Common myeloid progenitor, CD34-positive (primary cell): ENCODE measurements around the gene RASAL1.

Source experiments
- CTCF ChIA-PET: fragments of 350-600 bp; sonication (Branson Sonifier 250); formaldehyde crosslinking; loops from one replicate; lab custom pipeline; 2021; ENCODE audit warnings: antibody characterized with exemption; lab: Charles Lee
- POLR2A ChIA-PET: fragments of 350-600 bp; sonication (Branson Sonifier 250); formaldehyde crosslinking; loops from one replicate; lab custom pipeline; 2021; ENCODE audit warnings: antibody characterized with exemption; lab: Charles Lee
- DNase-seq, 3 donors: peaks; one replicate each; pipeline versions ENCODE4 v3.0.0 to v3.0.0-alpha.2; 2013
- H3K27ac ChIP-seq, 2 experiments: 1 replicate in 1 of 2; 2 replicates in 1 of 2; pipeline ENCODE4 v1.7.0; 2013; ENCODE audit warnings: inconsistent platforms in 2 of 2, low read length in 2 of 2, mild to moderate bottlenecking in 2 of 2, low read depth in 1 of 2, moderate library complexity in 1 of 2; ENCODE audit not compliant: severe bottlenecking in 2 of 2, insufficient read depth in 1 of 2, poor library complexity in 1 of 2
- H3K27me3 ChIP-seq, 5 experiments: replicated peaks in 2 of 5; 1 replicate in 3 of 5; 2 replicates in 2 of 5; pipeline versions ENCODE4 v1.6.1 to v1.7.0; 2013; ENCODE audit warnings: low read length in 4 of 5, mild to moderate bottlenecking in 2 of 5, moderate library complexity in 2 of 5, inconsistent platforms in 1 of 5; ENCODE audit not compliant: insufficient read depth in 5 of 5, control insufficient read depth in 4 of 5
- H3K36me3 ChIP-seq, 4 experiments: 1 replicate in 2 of 4; 2 replicates in 2 of 4; pipeline versions ENCODE4 v1.6.1 to v1.7.0; 2013; ENCODE audit warnings: low read length in 3 of 4, control low read depth in 1 of 4, mild to moderate bottlenecking in 1 of 4; ENCODE audit not compliant: control insufficient read depth in 4 of 4, insufficient read depth in 4 of 4
- H3K4me1 ChIP-seq, 4 experiments: 1 replicate in 3 of 4; 2 replicates in 1 of 4; pipeline versions ENCODE4 v1.6.1 to v1.7.1; 2013; ENCODE audit warnings: low read length in 3 of 4, mild to moderate bottlenecking in 3 of 4, control low read depth in 1 of 4, inconsistent platforms in 1 of 4, moderate library complexity in 1 of 4; ENCODE audit not compliant: control insufficient read depth in 4 of 4, insufficient read depth in 4 of 4; ENCODE audit errors: control extremely low read depth in 1 of 4
- H3K4me3 ChIP-seq, 7 experiments: 1 replicate in 4 of 7; 2 replicates in 3 of 7; pipeline versions ENCODE4 v1.5.1 to v1.7.0; 2013; ENCODE audit warnings: mild to moderate bottlenecking in 7 of 7, low read length in 6 of 7, moderate library complexity in 6 of 7, inconsistent platforms in 2 of 7, low read depth in 2 of 7, control low read depth in 1 of 7; ENCODE audit not compliant: insufficient read depth in 4 of 7, control insufficient read depth in 1 of 7; ENCODE audit errors: extremely low read depth in 1 of 7
- H3K9me3 ChIP-seq, 5 experiments: 1 replicate in 4 of 5; 2 replicates in 1 of 5; pipeline versions ENCODE4 v1.6.1 to v1.7.1; 2013; ENCODE audit warnings: low read length in 4 of 5, mild to moderate bottlenecking in 2 of 5, inconsistent platforms in 1 of 5, low read depth in 1 of 5, moderate library complexity in 1 of 5; ENCODE audit not compliant: control insufficient read depth in 4 of 5, insufficient read depth in 2 of 5; ENCODE audit errors: control extremely low read depth in 1 of 5
- WGBS: methylation state at CpG from one replicate; pipeline ENCODE4 v1.1.5; 2013; ENCODE audit not compliant: insufficient coverage; 5-methylcytosine and 5-hydroxymethylcytosine counted together

Gene RASAL1

DNA sequence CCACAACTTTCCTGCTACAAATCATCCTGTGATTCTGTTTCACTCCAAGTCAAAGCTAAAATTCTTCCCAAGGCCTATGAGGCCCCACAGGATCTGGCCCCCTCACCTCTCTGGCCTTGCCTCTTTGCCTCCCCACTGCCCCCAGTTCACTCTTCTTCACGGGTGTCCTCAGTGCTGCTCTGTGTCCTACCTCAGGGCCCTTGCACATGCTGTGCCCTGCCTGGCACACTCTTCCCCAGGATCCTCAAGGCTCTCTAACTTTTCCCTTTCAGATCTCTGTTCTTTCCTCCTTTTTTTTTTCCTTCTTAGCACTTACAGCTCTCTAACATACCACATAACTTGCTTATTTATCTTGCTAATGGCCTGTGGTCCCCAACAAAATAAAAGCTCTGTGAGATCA is 29.2 kb downstream of the RASAL1 start:
- Histone ChIP-seq H3K27ac (no peak overlapping the region), H3K4me1 (peaks cover 0 to 7% (median 6%) of the 10 kb centered on the region in 4 experiments), H3K9me3 (no peaks in the 10 kb centered on the region), H3K27me3 (peaks cover 0 to 8% (median 1%) of the 10 kb centered on the region in 5 experiments), H3K36me3 (no peaks in the 10 kb centered on the region), H3K4me3 (no peak overlapping the region)
- no peak for DNase-seq
- CTCF ChIA-PET, result interaction anchor here (0.6 to 1.5 kb wide), 8 partner anchors 8 to 318 kb away, joined by 3 to 9 read pairs (median 4); no protein-coding TSS in a partner anchor
- WGBS, result 100% methylated on average over 1 of the region's 1 CpG
- POLR2A ChIA-PET, result no interaction called here

DNA sequence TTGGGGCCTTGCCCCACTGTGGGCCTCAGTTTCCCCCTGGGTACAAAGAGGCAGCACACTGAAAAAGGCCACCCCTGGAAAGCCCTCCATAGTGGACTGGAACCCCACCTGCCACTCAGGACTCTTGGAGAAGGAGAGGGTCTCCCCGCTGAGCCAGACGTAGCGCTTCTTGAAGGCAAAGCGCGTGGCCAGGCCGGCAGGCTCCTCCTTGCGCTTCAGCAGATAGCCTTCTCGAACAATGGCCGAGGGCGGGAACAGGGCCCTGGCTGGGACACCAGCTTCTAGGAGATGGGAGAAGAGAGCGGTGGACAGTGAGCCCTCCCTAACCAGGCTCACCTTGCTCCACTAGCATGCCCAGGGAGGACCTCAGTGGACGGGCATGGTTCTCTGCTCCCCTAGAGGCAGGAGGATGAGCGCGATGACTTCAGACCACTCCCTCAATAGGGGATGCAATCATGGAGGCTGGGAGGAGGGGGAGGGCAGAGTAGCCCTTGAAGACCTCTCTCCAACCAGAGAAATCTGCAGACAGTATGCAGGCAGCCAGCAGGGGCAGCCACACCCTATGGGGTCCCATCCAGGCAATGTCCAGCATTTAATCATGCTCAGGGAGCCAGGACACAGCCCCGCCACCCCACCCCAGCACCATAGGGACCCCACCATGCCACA is 29.8 kb downstream of the RASAL1 start:
- Histone ChIP-seq H3K27me3 (peaks cover 0 to 8% (median 1%) of the 10 kb centered on the region in 5 experiments), H3K4me1 (peaks cover 0 to 7% (median 6%) of the 10 kb centered on the region in 4 experiments), H3K27ac (no peak overlapping the region), H3K4me3 (no peak overlapping the region), H3K36me3 (no peaks in the 10 kb centered on the region), H3K9me3 (no peaks in the 10 kb centered on the region)
- no peak for DNase-seq
- WGBS, result 94% methylated on average over 10 of the region's 15 CpGs
- ChIA-PET CTCF (interaction anchor here (0.6 to 1.4 kb wide), 3 partner anchors 10 to 70 kb away, joined by 4 to 7 read pairs (median 6); no protein-coding TSS in a partner anchor), POLR2A (no interaction called here)

DNA sequence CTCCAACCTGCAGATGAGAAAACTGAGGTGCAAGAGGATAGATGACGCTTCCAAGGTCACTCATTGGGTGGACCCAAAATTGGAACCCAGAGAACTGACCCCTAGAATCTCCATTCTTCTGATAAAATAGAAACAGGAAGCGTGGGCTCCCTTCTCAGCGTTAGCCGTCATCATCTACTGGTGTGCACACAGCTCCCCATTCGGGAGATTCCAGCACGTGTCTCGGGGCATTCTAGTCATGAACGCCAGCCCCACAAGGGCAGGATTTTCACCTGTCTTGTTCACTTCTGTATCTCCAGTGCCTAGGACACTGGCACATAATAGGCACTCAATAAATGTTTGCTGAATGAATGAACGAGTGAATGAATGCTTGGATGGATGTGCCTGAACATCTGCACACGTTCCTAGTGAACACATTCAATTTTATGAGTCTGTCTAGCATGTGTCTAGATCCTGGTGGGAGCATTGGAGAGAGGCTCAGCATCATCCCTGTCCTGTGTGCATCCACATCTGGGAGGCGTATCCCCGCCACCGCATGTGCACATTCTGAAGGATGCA is 30.5 kb downstream of the RASAL1 start:
- ChIA-PET POLR2A (no interaction called here), CTCF (interaction anchor here (1.1 kb wide), 1 partner anchor 13 kb away, joined by 3 read pairs; no protein-coding TSS in a partner anchor)
- no peak overlapping the region for H3K4me3 ChIP-seq
- WGBS, result 86% methylated on average over 13 of the region's 13 CpGs
- H3K4me1 ChIP-seq, result peaks cover 0 to 7% (median 6%) of the 10 kb centered on the region in 4 experiments
- no peak overlapping the region for H3K27ac ChIP-seq
- H3K36me3 ChIP-seq, result no peaks in the 10 kb centered on the region
- no peak for DNase-seq
- no peaks in the 10 kb centered on the region for H3K9me3 ChIP-seq
- H3K27me3 ChIP-seq, result peaks cover 0 to 8% (median 1%) of the 10 kb centered on the region in 5 experiments

DNA sequence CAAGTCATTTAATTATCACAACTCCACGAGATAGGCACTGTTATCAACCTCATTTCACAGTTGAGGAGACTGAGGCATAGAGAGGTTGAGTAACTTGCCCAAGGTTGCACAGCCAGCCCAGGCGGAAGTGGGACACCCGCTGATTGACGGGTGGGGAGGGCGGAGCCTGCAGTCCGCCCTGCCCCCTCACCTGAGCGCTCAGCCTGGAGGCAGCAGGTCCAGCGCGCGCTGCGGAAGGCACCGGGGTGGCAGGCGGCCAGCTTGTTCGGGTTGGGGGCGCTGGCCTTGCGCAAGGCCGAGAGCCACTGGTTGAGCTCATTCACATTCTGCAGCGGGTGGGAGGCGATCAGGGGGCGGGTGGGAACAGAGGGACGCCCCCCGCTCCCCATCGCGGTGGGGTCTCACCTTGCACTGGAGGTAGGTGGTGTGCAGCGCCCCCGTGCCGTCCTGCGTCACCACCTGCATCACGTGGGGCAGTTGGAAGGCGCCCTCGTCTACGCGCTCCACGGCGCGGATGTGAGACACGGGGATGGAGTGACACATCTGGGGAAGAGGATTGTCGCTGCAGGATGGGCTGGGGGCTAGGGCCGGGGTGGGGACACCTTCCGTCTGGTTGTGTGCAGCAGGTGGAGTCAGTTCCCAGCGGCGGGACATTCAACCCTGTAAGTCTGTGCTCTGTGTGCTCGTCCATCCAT is 31.7 kb downstream of the RASAL1 start:
- no peaks in the 10 kb centered on the region for H3K9me3 ChIP-seq
- H3K4me1 ChIP-seq, result peaks cover 0 to 7% (median 6%) of the 10 kb centered on the region in 4 experiments
- ChIA-PET POLR2A (no interaction called here), CTCF (interaction anchor here (0.7 to 1.5 kb wide), 5 partner anchors 12 to 71 kb away, joined by 3 to 4 read pairs (median 3); no protein-coding TSS in a partner anchor)
- peak overlapping the region in 2 of 7 experiments; percentile 11 to 60 for H3K4me3 ChIP-seq
- H3K27ac ChIP-seq, result no peak overlapping the region
- 6% methylated on average over 36 of the region's 43 CpGs for WGBS
- H3K27me3 ChIP-seq, result peaks cover 0 to 8% (median 1%) of the 10 kb centered on the region in 5 experiments
- no peaks in the 10 kb centered on the region for H3K36me3 ChIP-seq
- peak; percentile 23 to 63 (median 49) for DNase-seq

DNA sequence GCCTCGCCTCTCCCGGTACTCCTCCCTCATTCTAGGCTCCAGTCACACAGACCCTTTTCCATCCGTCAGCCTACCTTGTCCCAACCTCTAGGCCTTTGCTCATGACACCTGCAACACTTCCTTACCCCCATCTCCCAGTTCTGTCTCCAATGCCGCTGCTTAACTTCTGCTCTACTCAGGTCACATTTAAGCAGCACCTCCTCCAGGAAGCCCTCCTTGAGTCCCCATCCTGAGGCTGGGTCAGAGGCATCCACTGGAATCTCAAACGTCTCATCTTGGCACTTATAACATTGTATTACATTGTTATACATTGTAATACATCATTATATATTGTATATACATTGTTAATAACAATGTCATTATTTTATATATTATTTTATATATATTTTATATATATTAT is 32.8 kb downstream of the RASAL1 start:
- POLR2A ChIA-PET, result no interaction called here
- CTCF ChIA-PET, result interaction anchor here (0.9 to 7.7 kb wide), 6 partner anchors 50 to 72 kb away, joined by 3 to 76 read pairs (median 4); no protein-coding TSS in a partner anchor
- Histone ChIP-seq H3K9me3 (no peaks in the 10 kb centered on the region), H3K36me3 (no peaks in the 10 kb centered on the region), H3K27ac (no peak overlapping the region), H3K27me3 (peaks cover 0 to 8% (median 1%) of the 10 kb centered on the region in 5 experiments), H3K4me1 (peaks cover 1 to 12% (median 7%) of the 10 kb centered on the region in 4 experiments), H3K4me3 (no peak overlapping the region)
- WGBS, result 100% methylated on average over 3 of the region's 5 CpGs
- no peak for DNase-seq

DNA sequence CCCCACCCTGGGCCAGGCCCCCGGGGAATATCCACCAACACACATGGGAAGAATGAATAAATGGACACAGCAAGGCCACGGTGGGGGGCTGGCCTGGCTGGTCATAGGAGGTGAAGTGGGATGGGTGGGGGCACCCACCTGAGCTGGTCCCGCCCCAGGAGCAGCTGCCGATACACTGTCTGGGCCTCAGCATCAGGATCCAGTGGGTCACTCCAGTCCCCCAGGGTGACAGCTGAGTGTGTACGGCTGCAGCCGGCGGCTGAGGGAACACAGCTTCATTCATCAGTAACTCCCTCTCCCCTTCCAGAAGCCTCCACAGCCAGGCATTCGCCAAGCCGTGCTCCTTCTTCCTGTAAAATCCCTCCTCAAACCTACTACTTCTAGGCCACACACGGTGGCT is 33.8 kb downstream of the RASAL1 start:
- H3K9me3 ChIP-seq, result no peaks in the 10 kb centered on the region
- WGBS, result 93% methylated on average over 3 of the region's 10 CpGs
- H3K27ac ChIP-seq, result no peak overlapping the region
- no peaks in the 10 kb centered on the region for H3K36me3 ChIP-seq
- ChIA-PET POLR2A (no interaction called here), CTCF (interaction anchor here (0.9 to 7.7 kb wide), 7 partner anchors 9 to 70 kb away, joined by 3 to 76 read pairs (median 4); no protein-coding TSS in a partner anchor)
- peaks cover 1 to 11% (median 5%) of the 10 kb centered on the region in 4 experiments for H3K4me1 ChIP-seq
- no peak overlapping the region for H3K4me3 ChIP-seq
- DNase-seq, result no peak
- H3K27me3 ChIP-seq, result peaks cover 0 to 8% (median 1%) of the 10 kb centered on the region in 5 experiments
